B cell (primary cell): ENCODE measurements around the gene POLD1. TPM values are rescaled to one million over a fixed set of nuclear protein-coding genes. Genes with fewer than 3 reads are reported as not detected.

Experiments
- ATAC-seq: fragments of 200-7000 bp; cut with Tn5 transposase; one replicate; pipeline ENCODE4 v1.10.0; 2021; ENCODE audit warnings: low read depth, mild to moderate bottlenecking, moderate number of reproducible peaks, moderate library complexity
- CTCF ChIA-PET: fragments of 350-600 bp; sonication (Branson Sonifier 250); formaldehyde crosslinking; loops from one replicate; lab custom pipeline; 2021; ENCODE audit warnings: antibody characterized with exemption, inconsistent platforms; lab: Charles Lee
- POLR2A ChIA-PET: fragments of 350-600 bp; sonication (Branson Sonifier 250); formaldehyde crosslinking; loops from one replicate; lab custom pipeline; 2021; ENCODE audit warnings: antibody characterized with exemption; lab: Charles Lee
- DNase-seq: peaks from one replicate; pipeline ENCODE4 v3.0.0; 2013
- H2AFZ ChIP-seq: 2 replicates; pipeline ENCODE4 v1.6.1; 2012; ENCODE audit warnings: mild to moderate bottlenecking, low read depth, low read length; ENCODE audit not compliant: insufficient read depth, poor library complexity, severe bottlenecking
- H3K27ac ChIP-seq, 2 donors: 1 replicate in 1 of 2; 2 replicates in 1 of 2; pipeline ENCODE4 v1.5.1; 2012 to 2013; ENCODE audit warnings: low read length in 2 of 2, mild to moderate bottlenecking in 2 of 2, moderate library complexity in 1 of 2
- H3K27me3 ChIP-seq, 4 experiments: fragments of 200-600 bp in 1 of 4; sonication (generic) in 1 of 4; replicated peaks in 1 of 4; 1 replicate in 2 of 4; 2 replicates in 2 of 4; pipeline versions ENCODE4 v1.6.1 to v1.7.0; 2013 to 2016; ENCODE audit warnings: low read length in 3 of 4, mild to moderate bottlenecking in 2 of 4, mixed read lengths in 1 of 4, moderate library complexity in 1 of 4; ENCODE audit not compliant: insufficient read depth in 4 of 4, control insufficient read depth in 3 of 4; ENCODE audit errors: control extremely low read depth in 1 of 4
- H3K36me3 ChIP-seq, 2 experiments: replicated peaks in 1 of 2; 1 replicate in 1 of 2; 2 replicates in 1 of 2; pipeline versions ENCODE4 v1.6.1 to v1.7.1; 2013; ENCODE audit warnings: low read length in 1 of 2; ENCODE audit not compliant: insufficient read depth in 2 of 2, control insufficient read depth in 1 of 2; ENCODE audit errors: control extremely low read depth in 1 of 2, extremely low read depth in 1 of 2
- H3K4me1 ChIP-seq, 2 donors: fragments of 200-600 bp in 1 of 2; sonication (generic) in 1 of 2; 1 replicate in 1 of 2; 2 replicates in 1 of 2; pipeline versions ENCODE4 v1.5.1 to v1.6.1; 2013 to 2017; ENCODE audit warnings: low read length in 2 of 2; ENCODE audit not compliant: control insufficient read depth in 2 of 2, insufficient read depth in 2 of 2
- H3K4me2 ChIP-seq: replicated peaks from 2 replicates; pipeline ENCODE3; 2012; ENCODE audit warnings: mild to moderate bottlenecking, low read depth, low read length; ENCODE audit not compliant: poor library complexity, severe bottlenecking
- H3K4me3 ChIP-seq, 5 experiments: fragments of 200-600 bp in 1 of 5; sonication (generic) in 1 of 5; 1 replicate in 3 of 5; 2 replicates in 2 of 5; pipeline versions ENCODE4 v1.5.1 to v1.7.0; 2011 to 2016; ENCODE audit warnings: low read length in 4 of 5, mild to moderate bottlenecking in 4 of 5, low read depth in 2 of 5, control low read depth in 1 of 5, moderate library complexity in 1 of 5; ENCODE audit not compliant: insufficient read depth in 1 of 5; ENCODE audit errors: control extremely low read depth in 1 of 5, extremely low read depth in 1 of 5
- H3K79me2 ChIP-seq: fragments of 200-600 bp; sonication (generic); one replicate; pipeline ENCODE4 v1.6.0; 2016; ENCODE audit warnings: low read length; ENCODE audit not compliant: control insufficient read depth, insufficient read depth
- H3K9ac ChIP-seq: fragments of 200-600 bp; sonication (generic); 2 replicates; pipeline ENCODE4 v1.6.1; 2017; ENCODE audit warnings: mild to moderate bottlenecking, low read length, moderate library complexity
- H3K9me3 ChIP-seq, 3 donors: one replicate each; pipeline versions ENCODE4 v1.6.1 to v1.7.1; 2013; ENCODE audit warnings: low read length in 2 of 3; ENCODE audit not compliant: control insufficient read depth in 2 of 3, insufficient read depth in 1 of 3; ENCODE audit errors: control extremely low read depth in 1 of 3
- H4K20me1 ChIP-seq: 2 replicates; pipeline ENCODE4 v1.6.0; 2012; ENCODE audit warnings: mild to moderate bottlenecking, low read length; ENCODE audit not compliant: insufficient read depth, control insufficient read depth, poor library complexity, severe bottlenecking
- H3K27ac Mint-ChIP-seq: one replicate; pipeline ENCODE4 v1.8.0; 2021; ENCODE audit warnings: mixed read lengths
- H3K27me3 Mint-ChIP-seq: one replicate; pipeline ENCODE4 v1.8.0; 2021; ENCODE audit warnings: mixed read lengths
- H3K4me1 Mint-ChIP-seq: one replicate; pipeline ENCODE4 v1.8.0; 2021; ENCODE audit warnings: mixed read lengths
- H3K4me3 Mint-ChIP-seq: one replicate; pipeline ENCODE4 v1.8.0; 2021; ENCODE audit warnings: mixed read lengths
- H3K9me3 Mint-ChIP-seq: one replicate; pipeline ENCODE4 v1.8.0; 2022; ENCODE audit warnings: mixed read lengths; ENCODE audit not compliant: insufficient read depth
- EZH2 ChIP-seq: IDR thresholded peaks from 2 replicates; pipeline ENCODE4 v1.6.1; 2012; ENCODE audit warnings: borderline replicate concordance, low read depth, mild to moderate bottlenecking, moderate library complexity, low read length; ENCODE audit not compliant: insufficient read depth, poor library complexity, severe bottlenecking
- WGBS: methylation state at CpG from one replicate; pipeline ENCODE4 v1.1.5; 2013; ENCODE audit warnings: missing lambda C conversion rate; ENCODE audit not compliant: insufficient coverage; 5-methylcytosine and 5-hydroxymethylcytosine counted together
- intact Hi-C: fragments of 100-400 bp; cut with micrococcal nuclease; formaldehyde crosslinking; loops from one replicate; pipeline ENCODE4 v1.10.0; 2022
- polyA plus RNA-seq: library from polyadenylated mRNA; depleted of rRNA; stranded (reverse); fragments of >200 nt; gene quantifications from 2 replicates; pipeline ENCODE4 v1.2.3, GENCODE V29; 2012
- total RNA-seq, 2 donors: library from RNA; stranded (reverse); fragments of 120-200 nt in 1 of 2; gene quantifications; 1 replicate in 1 of 2; 2 replicates in 1 of 2; pipeline versions ENCODE4 v1.2.3 to v1.2.4, GENCODE V29; 2013 to 2022
- TF ChIP-seq, protein P1 (sequence below): fragments of 200-600 bp; IDR thresholded peaks from one replicate; pipeline ENCODE4 v1.8.0; 2022; ENCODE audit warnings: antibody characterized with exemption, mild to moderate bottlenecking

Gene POLD1
- total and polyA plus RNA-seq, 2 donors (not counting 1 experiment from before 2014, with no cell fraction given) = 43.6 to 65.2 TPM

DNA sequence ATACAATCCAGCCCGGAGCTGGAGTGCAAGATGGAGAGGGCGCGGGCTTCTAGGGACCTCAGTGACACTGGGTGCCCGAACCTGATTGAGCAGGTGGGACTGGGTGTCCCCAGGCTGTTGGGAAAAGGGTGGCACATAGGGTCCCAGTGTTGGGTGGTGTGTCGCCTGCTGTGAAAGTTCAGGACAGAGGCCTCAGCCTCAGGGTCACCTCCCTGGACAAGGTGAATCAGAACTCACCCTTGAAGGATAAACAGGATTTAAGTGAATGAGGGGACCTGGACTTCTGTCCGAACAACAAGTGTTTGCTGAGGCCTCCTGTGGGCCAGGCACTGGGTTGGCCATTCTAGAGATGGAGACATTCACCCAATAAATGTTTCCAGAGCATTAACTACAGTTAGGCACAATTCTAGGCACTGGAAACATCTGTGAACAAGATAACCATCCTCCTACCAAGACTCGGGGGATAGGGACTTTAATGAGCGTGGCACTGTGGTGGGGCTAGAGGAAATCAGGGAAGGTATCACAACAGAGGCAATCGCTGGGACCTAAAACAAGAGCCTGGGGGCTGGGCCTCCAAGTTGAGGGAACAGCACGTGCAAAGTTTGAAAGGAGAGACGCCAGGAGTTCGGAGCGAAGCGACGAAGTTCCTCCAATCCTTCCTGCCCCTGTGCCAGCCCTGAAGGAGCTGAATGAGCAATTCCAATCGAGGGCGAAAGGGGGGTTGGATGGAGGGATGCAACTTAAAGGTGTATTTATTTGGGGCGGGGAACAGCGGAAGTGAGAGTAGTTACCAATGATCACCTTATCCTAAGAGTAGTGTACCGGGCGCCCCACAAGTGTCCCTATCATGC, 921 bp upstream of the POLD1 start:
- H3K4me3 Mint-ChIP-seq = peak overlapping the region; percentile 94
- H3K27me3 Mint-ChIP-seq = no peaks in the 10 kb centered on the region
- 66% methylated on average over 13 of the region's 21 CpGs for WGBS
- H3K4me2 ChIP-seq = peak overlapping the region; percentile 97
- intact Hi-C loops = no loop called here
- POLR2A ChIA-PET = interaction anchor here (0.9 to 2.5 kb wide), 7 partner anchors 32 to 128 kb away, joined by 3 to 15 read pairs (median 5); partner anchors contain the start of genes JOSD2, KCNC3 and SPIB
- no peaks in the 10 kb centered on the region for H3K9me3 ChIP-seq
- H3K27me3 ChIP-seq = no peaks in the 10 kb centered on the region
- no peak overlapping the region for H2AFZ ChIP-seq
- ATAC-seq (peak; percentile 4), DNase-seq (peak; percentile 51)
- CTCF ChIA-PET = interaction anchor here (0.7 to 3.9 kb wide), 9 partner anchors 8 to 400 kb away, joined by 3 to 22 read pairs (median 4); partner anchors contain the start of gene JOSD2
- H4K20me1 ChIP-seq = peaks cover 36% of the 10 kb centered on the region
- H3K79me2 ChIP-seq = peaks cover 35% of the 10 kb centered on the region
- H3K9ac ChIP-seq = peak overlapping the region; percentile 80
- TF ChIP-seq EZH2 = no peak
- TF ChIP-seq, protein P1, sequence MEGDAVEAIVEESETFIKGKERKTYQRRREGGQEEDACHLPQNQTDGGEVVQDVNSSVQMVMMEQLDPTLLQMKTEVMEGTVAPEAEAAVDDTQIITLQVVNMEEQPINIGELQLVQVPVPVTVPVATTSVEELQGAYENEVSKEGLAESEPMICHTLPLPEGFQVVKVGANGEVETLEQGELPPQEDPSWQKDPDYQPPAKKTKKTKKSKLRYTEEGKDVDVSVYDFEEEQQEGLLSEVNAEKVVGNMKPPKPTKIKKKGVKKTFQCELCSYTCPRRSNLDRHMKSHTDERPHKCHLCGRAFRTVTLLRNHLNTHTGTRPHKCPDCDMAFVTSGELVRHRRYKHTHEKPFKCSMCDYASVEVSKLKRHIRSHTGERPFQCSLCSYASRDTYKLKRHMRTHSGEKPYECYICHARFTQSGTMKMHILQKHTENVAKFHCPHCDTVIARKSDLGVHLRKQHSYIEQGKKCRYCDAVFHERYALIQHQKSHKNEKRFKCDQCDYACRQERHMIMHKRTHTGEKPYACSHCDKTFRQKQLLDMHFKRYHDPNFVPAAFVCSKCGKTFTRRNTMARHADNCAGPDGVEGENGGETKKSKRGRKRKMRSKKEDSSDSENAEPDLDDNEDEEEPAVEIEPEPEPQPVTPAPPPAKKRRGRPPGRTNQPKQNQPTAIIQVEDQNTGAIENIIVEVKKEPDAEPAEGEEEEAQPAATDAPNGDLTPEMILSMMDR = no peak
- peaks cover 12 to 18% of the 10 kb centered on the region in 2 donors for H3K4me1 ChIP-seq
- peak overlapping the region; percentile 8 to 92 (median 59) for H3K4me3 ChIP-seq
- H3K27ac Mint-ChIP-seq = peak overlapping the region; percentile 92
- H3K36me3 ChIP-seq = peaks cover 1 to 53% of the 10 kb centered on the region in 2 experiments
- peak overlapping the region; percentile 64 to 73 for H3K27ac ChIP-seq
- no peaks in the 10 kb centered on the region for H3K9me3 Mint-ChIP-seq
- peaks cover 31% of the 10 kb centered on the region for H3K4me1 Mint-ChIP-seq
